Spinal cord (tissue), 10 donors: ENCODE data around the gene RAP2B. TPM values are rescaled to one million over a fixed set of nuclear protein-coding genes. Genes with fewer than 3 reads are reported as not detected.

ENCODE experiments used
- DNase-seq, 6 donors: peaks; one replicate each; pipeline versions ENCODE4 v3.0.0 to v3.0.0-alpha.2; 2013 to 2015; ENCODE audit warnings: low spot score in 6 of 6, low read depth in 4 of 6
- H3K27ac ChIP-seq: one replicate; pipeline ENCODE4 v1.5.1; 2013; ENCODE audit warnings: low read depth, low read length, control low read depth
- H3K27me3 ChIP-seq: one replicate; pipeline ENCODE4 v1.6.1; 2013; ENCODE audit warnings: low read length; ENCODE audit not compliant: control insufficient read depth, insufficient read depth
- H3K36me3 ChIP-seq: one replicate; pipeline ENCODE4 v1.6.1; 2013; ENCODE audit warnings: low read length; ENCODE audit not compliant: control insufficient read depth, insufficient read depth
- H3K4me1 ChIP-seq: one replicate; pipeline ENCODE4 v1.6.1; 2013; ENCODE audit warnings: low read length; ENCODE audit not compliant: control insufficient read depth, insufficient read depth
- H3K4me3 ChIP-seq: one replicate; pipeline ENCODE4 v1.5.1; 2013; ENCODE audit warnings: low read depth, low read length, control low read depth
- H3K9me3 ChIP-seq: one replicate; pipeline ENCODE4 v1.6.1; 2013; ENCODE audit warnings: low read length; ENCODE audit not compliant: control insufficient read depth, insufficient read depth
- WGBS: methylation state at CpG from one replicate; pipeline ENCODE4 v1.1.5; 2013; ENCODE audit warnings: missing lambda C conversion rate; ENCODE audit not compliant: insufficient coverage; 5-methylcytosine and 5-hydroxymethylcytosine counted together
- polyA plus RNA-seq, 2 donors: library from polyadenylated mRNA; unstranded; fragments of 120-200 nt; gene quantifications; one replicate each; pipeline ENCODE4 v1.2.1, GENCODE V29; 2013; ENCODE audit not compliant: insufficient read length in 2 of 2
- total RNA-seq, 2 donors: library from RNA; depleted of rRNA in 1 of 2; stranded (reverse); fragments of 120-200 nt in 1 of 2; fragments of >200 nt in 1 of 2; gene quantifications; one replicate each; pipeline versions ENCODE4 v1.2.3 to v1.2.4, GENCODE V29; 2013 to 2014
- donor health status: healthy.

Gene RAP2B
- total and polyA plus RNA-seq, 4 donors = 8.2 to 11.4 (median 10.5) TPM

- H3K27ac ChIP-seq = no peak overlapping the region
- H3K4me1 ChIP-seq = no peaks in the 10 kb centered on the region
- WGBS = no CpG with 5 or more reads among the region's 2 CpGs
Measured at GRCh38 chr3:153216928-153217327, 54.9 kb downstream of the RAP2B start.

GRCh38 chr3:153219146-153219545, 57.1 kb downstream of the RAP2B start:
- no peaks in the 10 kb centered on the region for H3K36me3 ChIP-seq
- no peak overlapping the region for H3K4me3 ChIP-seq
- WGBS = 80% methylated on average over 2 of the region's 2 CpGs
- DNase-seq = no peak
- H3K27ac ChIP-seq = no peak overlapping the region
- no peaks in the 10 kb centered on the region for H3K9me3 ChIP-seq
- H3K4me1 ChIP-seq = no peaks in the 10 kb centered on the region
- no peaks in the 10 kb centered on the region for H3K27me3 ChIP-seq

More at GRCh38 chr3:153216928-153217327, 54.9 kb downstream of the RAP2B start:
- no peaks in the 10 kb centered on the region for H3K9me3 ChIP-seq
- H3K36me3 ChIP-seq = no peaks in the 10 kb centered on the region
- no peaks in the 10 kb centered on the region for H3K27me3 ChIP-seq
- no peak for DNase-seq
- H3K4me3 ChIP-seq = no peak overlapping the region
